Loucy (cell line): Measurements from ENCODE around the gene USP33.

Experiments
- EZH2phosphoT487 ChIP-seq: fragments of 200-600 bp; IDR thresholded peaks from 2 replicates; pipeline ENCODE4 v1.6.1; 2018; ENCODE audit warnings: antibody characterized with exemption, mild to moderate bottlenecking, moderate library complexity, borderline replicate concordance
- TF ChIP-seq, protein P1 (sequence below): fragments of 200-600 bp; sonication (generic); conservative IDR thresholded peaks from 2 replicates; pipeline ENCODE4 v1.5.1; 2014; ENCODE audit warnings: mild to moderate bottlenecking, antibody characterized with exemption, low read length

GRCh38 chr1:77682460-77683159 lies 77.0 kb downstream of the USP33 start, which contains the start of gene ZZZ3:
- TF ChIP-seq, protein P1, sequence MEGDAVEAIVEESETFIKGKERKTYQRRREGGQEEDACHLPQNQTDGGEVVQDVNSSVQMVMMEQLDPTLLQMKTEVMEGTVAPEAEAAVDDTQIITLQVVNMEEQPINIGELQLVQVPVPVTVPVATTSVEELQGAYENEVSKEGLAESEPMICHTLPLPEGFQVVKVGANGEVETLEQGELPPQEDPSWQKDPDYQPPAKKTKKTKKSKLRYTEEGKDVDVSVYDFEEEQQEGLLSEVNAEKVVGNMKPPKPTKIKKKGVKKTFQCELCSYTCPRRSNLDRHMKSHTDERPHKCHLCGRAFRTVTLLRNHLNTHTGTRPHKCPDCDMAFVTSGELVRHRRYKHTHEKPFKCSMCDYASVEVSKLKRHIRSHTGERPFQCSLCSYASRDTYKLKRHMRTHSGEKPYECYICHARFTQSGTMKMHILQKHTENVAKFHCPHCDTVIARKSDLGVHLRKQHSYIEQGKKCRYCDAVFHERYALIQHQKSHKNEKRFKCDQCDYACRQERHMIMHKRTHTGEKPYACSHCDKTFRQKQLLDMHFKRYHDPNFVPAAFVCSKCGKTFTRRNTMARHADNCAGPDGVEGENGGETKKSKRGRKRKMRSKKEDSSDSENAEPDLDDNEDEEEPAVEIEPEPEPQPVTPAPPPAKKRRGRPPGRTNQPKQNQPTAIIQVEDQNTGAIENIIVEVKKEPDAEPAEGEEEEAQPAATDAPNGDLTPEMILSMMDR, result no peak
- no peak for TF ChIP-seq EZH2phosphoT487
